ENCODE data around the gene MYRF.

GRCh38 chr11:61778920-61779650 is 26.6 kb downstream of the MYRF start:
- TF ChIP-seq EZH2 (IDR thresholded peaks at IDR 0.05): no peak
- TF ChIP-seq POLR2AphosphoS5 (IDR thresholded peaks at IDR 0.05; ENCODE audit: borderline replicate concordance, low read depth, low read length): no peak

All from SK-N-MC (cell line).